KMS-11 (cell line): ENCODE data around the gene MAMDC4.

Source experiments
- H2AFZ ChIP-seq: fragments of 200-600 bp; sonication (generic); 2 replicates; pipeline ENCODE4 v1.6.1; 2016; ENCODE audit warnings: antibody characterized with exemption, mixed run types, low read depth
- H3K27ac ChIP-seq: fragments of 200-600 bp; sonication (generic); 2 replicates; pipeline ENCODE4 v1.6.1; 2016; ENCODE audit warnings: mild to moderate bottlenecking, mixed run types
- H3K27me3 ChIP-seq: fragments of 200-600 bp; sonication (generic); 2 replicates; pipeline ENCODE4 v1.6.1; 2017; ENCODE audit warnings: mild to moderate bottlenecking, low read depth, mixed run types, moderate library complexity; ENCODE audit not compliant: insufficient read depth
- H3K36me3 ChIP-seq: fragments of 200-600 bp; sonication (generic); 2 replicates; pipeline ENCODE4 v1.6.1; 2017; ENCODE audit warnings: mild to moderate bottlenecking, mixed run types; ENCODE audit not compliant: insufficient read depth
- H3K4me1 ChIP-seq: fragments of 200-600 bp; sonication (generic); 2 replicates; pipeline ENCODE4 v1.6.1; 2016; ENCODE audit warnings: mild to moderate bottlenecking, low read depth, mixed run types; ENCODE audit not compliant: poor library complexity, severe bottlenecking
- H3K4me2 ChIP-seq: fragments of 200-600 bp; sonication (generic); 2 replicates; pipeline ENCODE4 v1.7.0; 2016; ENCODE audit warnings: mild to moderate bottlenecking, mixed run types
- H3K4me3 ChIP-seq: fragments of 200-600 bp; sonication (generic); IDR thresholded peaks from 2 replicates; pipeline ENCODE4 v1.6.1; 2017; ENCODE audit warnings: low read depth, low read length, mixed read lengths; ENCODE audit not compliant: insufficient read depth
- H3K79me2 ChIP-seq: fragments of 200-600 bp; sonication (generic); 2 replicates; pipeline ENCODE4 v1.6.1; 2016; ENCODE audit warnings: low read depth, mixed run types; ENCODE audit not compliant: insufficient read depth
- H3K9ac ChIP-seq: fragments of 200-600 bp; sonication (generic); 2 replicates; pipeline ENCODE4 v1.6.1; 2016; ENCODE audit warnings: mild to moderate bottlenecking, mixed run types
- H4K20me1 ChIP-seq: fragments of 200-600 bp; sonication (generic); 2 replicates; pipeline ENCODE4 v1.6.1; 2016; ENCODE audit warnings: mild to moderate bottlenecking, mixed run types; ENCODE audit not compliant: insufficient read depth
- CTCF ChIP-seq: fragments of 200-600 bp; sonication (generic); conservative IDR thresholded peaks from 2 replicates; pipeline ENCODE4 v1.6.1; 2017; ENCODE audit warnings: low read depth, mild to moderate bottlenecking, antibody characterized with exemption, low read length, moderate library complexity, mixed read lengths

The MAMDC4 gene

DNA sequence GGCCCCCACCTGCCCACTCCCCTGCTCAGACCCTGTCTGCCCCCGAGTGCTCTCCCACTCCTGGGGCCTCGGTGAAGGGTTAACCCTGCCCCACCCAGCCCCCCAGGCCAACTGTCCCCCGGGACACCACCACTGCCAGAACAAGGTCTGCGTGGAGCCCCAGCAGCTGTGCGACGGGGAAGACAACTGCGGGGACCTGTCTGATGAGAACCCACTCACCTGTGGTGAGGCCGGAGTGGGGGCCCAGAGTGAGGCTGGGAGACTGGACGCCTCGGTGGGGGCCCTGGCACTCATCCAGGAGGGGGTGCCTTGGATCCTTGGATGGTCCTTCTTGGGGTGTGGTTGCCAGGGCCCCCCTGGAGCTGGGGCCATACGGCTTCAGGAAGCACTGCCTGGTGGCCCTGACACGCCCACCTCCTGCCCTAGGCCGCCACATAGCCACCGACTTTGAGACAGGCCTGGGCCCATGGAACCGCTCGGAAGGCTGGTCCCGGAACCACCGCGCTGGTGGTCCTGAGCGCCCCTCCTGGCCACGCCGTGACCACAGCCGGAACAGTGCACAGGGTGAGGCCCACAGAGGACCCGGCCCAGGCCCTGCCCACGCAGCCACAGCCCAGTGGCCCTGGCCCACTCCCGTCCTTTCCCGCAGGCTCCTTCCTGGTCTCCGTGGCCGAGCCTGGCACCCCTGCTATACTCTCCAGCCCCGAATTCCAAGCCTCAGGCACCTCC is 2.1 kb downstream of the MAMDC4 start:
- H3K79me2 ChIP-seq, result no peaks in the 10 kb centered on the region
- H3K27me3 ChIP-seq, result no peaks in the 10 kb centered on the region
- no peak overlapping the region for H3K4me3 ChIP-seq
- H3K4me1 ChIP-seq, result peaks cover 2% of the 10 kb centered on the region
- TF ChIP-seq CTCF, result no peak
- H2AFZ ChIP-seq, result no peak overlapping the region
- H3K36me3 ChIP-seq, result no peaks in the 10 kb centered on the region
- no peak overlapping the region for H3K9ac ChIP-seq
- no peaks in the 10 kb centered on the region for H4K20me1 ChIP-seq
- no peak overlapping the region for H3K27ac ChIP-seq
- no peak overlapping the region for H3K4me2 ChIP-seq

GRCh38 chr9:136854842-136855460 is 2.8 kb downstream of the MAMDC4 start:
- no peaks in the 10 kb centered on the region for H3K36me3 ChIP-seq
- TF ChIP-seq CTCF, result no peak
- no peak overlapping the region for H3K9ac ChIP-seq
- no peak overlapping the region for H2AFZ ChIP-seq
- no peaks in the 10 kb centered on the region for H4K20me1 ChIP-seq
- no peaks in the 10 kb centered on the region for H3K79me2 ChIP-seq
- H3K27me3 ChIP-seq, result no peaks in the 10 kb centered on the region
- no peak overlapping the region for H3K4me2 ChIP-seq
- H3K4me3 ChIP-seq, result no peak overlapping the region
- no peaks in the 10 kb centered on the region for H3K4me1 ChIP-seq
- H3K27ac ChIP-seq, result no peak overlapping the region

GRCh38 chr9:136855461-136856078 is 3.4 kb downstream of the MAMDC4 start:
- H3K9ac ChIP-seq, result no peak overlapping the region
- no peak overlapping the region for H3K4me2 ChIP-seq
- H3K4me1 ChIP-seq, result no peaks in the 10 kb centered on the region

DNA sequence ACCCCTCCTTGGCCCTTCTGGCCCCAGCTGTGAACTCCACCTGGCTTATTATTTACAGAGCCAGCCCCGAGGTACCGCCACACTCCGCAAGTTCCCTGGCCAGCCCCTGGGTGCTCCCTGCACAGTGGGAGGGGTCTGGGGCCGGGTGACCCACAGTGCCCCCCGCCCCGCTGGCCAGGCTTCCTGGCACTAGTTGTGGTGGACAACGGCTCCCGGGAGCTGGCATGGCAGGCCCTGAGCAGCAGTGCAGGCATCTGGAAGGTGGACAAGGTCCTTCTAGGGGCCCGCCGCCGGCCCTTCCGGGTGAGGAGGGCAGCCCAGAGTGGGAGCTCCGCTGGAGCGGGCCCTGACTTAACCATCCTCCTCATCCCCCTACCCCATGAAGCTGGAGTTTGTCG is 3.9 kb downstream of the MAMDC4 start:
- no peaks in the 10 kb centered on the region for H3K36me3 ChIP-seq
- no peaks in the 10 kb centered on the region for H3K4me1 ChIP-seq
- no peak for TF ChIP-seq CTCF
- no peak overlapping the region for H3K4me3 ChIP-seq
- H2AFZ ChIP-seq, result no peak overlapping the region
- no peaks in the 10 kb centered on the region for H4K20me1 ChIP-seq
- H3K27ac ChIP-seq, result no peak overlapping the region
- H3K79me2 ChIP-seq, result no peaks in the 10 kb centered on the region
- H3K4me2 ChIP-seq, result no peak overlapping the region
- no peaks in the 10 kb centered on the region for H3K27me3 ChIP-seq
- H3K9ac ChIP-seq, result no peak overlapping the region

More at GRCh38 chr9:136855461-136856078, 3.4 kb downstream of the MAMDC4 start:
- Histone ChIP-seq H3K27ac (no peak overlapping the region), H3K36me3 (no peaks in the 10 kb centered on the region), H2AFZ (no peak overlapping the region), H3K27me3 (no peaks in the 10 kb centered on the region), H3K79me2 (no peaks in the 10 kb centered on the region), H3K4me3 (no peak overlapping the region), H4K20me1 (no peaks in the 10 kb centered on the region)
- no peak for TF ChIP-seq CTCF
